Measurements from ENCODE around the gene CTF1. TPM values are rescaled to one million over a fixed set of nuclear protein-coding genes. Genes with fewer than 3 reads are reported as not detected.

Gene CTF1
- total RNA-seq, 2 donors from 2014 or later, result 3.1 to 3.3 TPM

DNA sequence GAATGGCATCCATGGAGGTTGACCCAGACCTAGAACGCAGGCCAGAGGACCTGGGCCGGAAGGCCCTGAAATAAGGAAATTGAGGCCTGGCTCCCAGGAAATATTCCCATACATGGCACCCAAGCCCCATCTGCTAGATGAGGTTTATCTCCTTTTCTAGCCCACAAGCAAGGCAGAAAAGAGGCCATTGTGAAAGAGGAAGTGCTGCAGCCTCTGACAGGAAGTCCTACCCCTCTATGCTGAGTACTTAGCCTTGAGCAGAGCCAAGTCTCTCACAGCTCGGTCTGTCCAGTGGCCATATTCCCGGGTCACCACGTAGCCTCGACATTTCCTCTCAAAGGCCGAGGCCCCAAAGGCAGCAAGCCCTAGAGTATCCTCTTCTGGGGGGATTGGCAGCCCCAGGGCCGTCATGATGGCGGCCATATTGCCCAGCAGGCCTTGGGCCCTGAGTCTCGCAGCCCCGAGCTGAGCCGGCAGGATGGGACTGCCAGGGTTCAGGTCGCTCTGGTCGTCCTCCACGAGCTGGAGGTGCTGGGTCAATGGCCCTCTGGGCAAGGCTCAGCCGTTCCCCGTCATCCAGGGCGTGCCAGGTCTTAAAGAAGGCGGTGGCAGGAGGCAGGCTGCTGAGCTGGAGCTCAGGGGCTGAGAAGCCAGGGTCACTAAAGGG lies 7.8 kb downstream of the CTF1 start:
- peaks cover 4% of the 10 kb centered on the region for H3K4me1 Mint-ChIP-seq
- H3K27ac ChIP-seq (ENCODE audit: low read depth, low read length), result no peak overlapping the region
- no peaks in the 10 kb centered on the region for H3K36me3 ChIP-seq (ENCODE audit: control insufficient read depth, insufficient read depth, low read length)
- H3K27ac Mint-ChIP-seq, result no peak overlapping the region
- H3K4me3 ChIP-seq (ENCODE audit: low read length), result no peak overlapping the region
- no peak overlapping the region for H3K9ac ChIP-seq (ENCODE audit: extremely low read depth, low read length, poor library complexity, severe bottlenecking)
- DNase-seq, result no peak
- H3K4me3 Mint-ChIP-seq, result no peak overlapping the region
- no peaks in the 10 kb centered on the region for H3K9me3 Mint-ChIP-seq
- WGBS, 2 experiments (ENCODE audit: insufficient coverage in 1 of 2, insufficient read length in 1 of 2), result 91 to 98% methylated on average over 17 to 19 of the region's 19 CpGs
- H3K9me3 ChIP-seq (ENCODE audit: control insufficient read depth, low read length), result no peaks in the 10 kb centered on the region
- no peaks in the 10 kb centered on the region for H3K27me3 ChIP-seq (ENCODE audit: control insufficient read depth, insufficient read depth, low read length, poor library complexity, severe bottlenecking)
- H3K36me3 Mint-ChIP-seq (ENCODE audit: low read depth), result no peaks in the 10 kb centered on the region
- TF ChIP-seq, protein P1, sequence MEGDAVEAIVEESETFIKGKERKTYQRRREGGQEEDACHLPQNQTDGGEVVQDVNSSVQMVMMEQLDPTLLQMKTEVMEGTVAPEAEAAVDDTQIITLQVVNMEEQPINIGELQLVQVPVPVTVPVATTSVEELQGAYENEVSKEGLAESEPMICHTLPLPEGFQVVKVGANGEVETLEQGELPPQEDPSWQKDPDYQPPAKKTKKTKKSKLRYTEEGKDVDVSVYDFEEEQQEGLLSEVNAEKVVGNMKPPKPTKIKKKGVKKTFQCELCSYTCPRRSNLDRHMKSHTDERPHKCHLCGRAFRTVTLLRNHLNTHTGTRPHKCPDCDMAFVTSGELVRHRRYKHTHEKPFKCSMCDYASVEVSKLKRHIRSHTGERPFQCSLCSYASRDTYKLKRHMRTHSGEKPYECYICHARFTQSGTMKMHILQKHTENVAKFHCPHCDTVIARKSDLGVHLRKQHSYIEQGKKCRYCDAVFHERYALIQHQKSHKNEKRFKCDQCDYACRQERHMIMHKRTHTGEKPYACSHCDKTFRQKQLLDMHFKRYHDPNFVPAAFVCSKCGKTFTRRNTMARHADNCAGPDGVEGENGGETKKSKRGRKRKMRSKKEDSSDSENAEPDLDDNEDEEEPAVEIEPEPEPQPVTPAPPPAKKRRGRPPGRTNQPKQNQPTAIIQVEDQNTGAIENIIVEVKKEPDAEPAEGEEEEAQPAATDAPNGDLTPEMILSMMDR (conservative IDR thresholded peaks at IDR 0.05), result no peak
- peaks cover 9% of the 10 kb centered on the region for H3K27me3 Mint-ChIP-seq (ENCODE audit: insufficient read depth)
- no peaks in the 10 kb centered on the region for H3K4me1 ChIP-seq (ENCODE audit: control insufficient read depth, insufficient read depth, low read length)

DNA sequence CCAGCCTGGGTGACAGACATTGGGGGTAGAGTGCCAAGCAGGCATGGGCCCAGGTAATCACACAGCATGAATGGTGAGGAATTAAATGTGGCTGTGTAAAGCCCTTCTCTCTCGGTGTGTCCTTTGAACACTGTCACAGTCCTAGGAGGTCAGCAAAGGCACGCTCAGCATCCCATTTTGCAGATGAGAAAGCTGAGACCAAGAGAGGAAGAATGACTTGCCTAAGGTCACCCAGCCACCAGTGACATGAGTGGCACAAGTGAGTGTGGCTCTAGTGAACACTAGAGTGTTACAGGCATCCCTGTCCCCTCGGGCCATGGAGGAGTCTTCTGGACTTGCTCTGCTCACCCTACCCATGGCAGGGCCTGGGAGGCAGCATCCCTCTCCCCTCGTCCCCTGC lies 10.7 kb downstream of the CTF1 start:
- TF ChIP-seq, protein P1 (conservative IDR thresholded peaks at IDR 0.05), result no peak
- 87 to 88% methylated on average over 3 to 4 of the region's 4 CpGs for WGBS, 2 experiments (ENCODE audit: insufficient coverage in 1 of 2, insufficient read length in 1 of 2)
- Histone ChIP-seq H3K4me3 (ENCODE audit: low read length) (no peak overlapping the region), H3K9me3 (ENCODE audit: control insufficient read depth, low read length) (no peaks in the 10 kb centered on the region), H3K27ac (ENCODE audit: low read depth, low read length) (no peak overlapping the region), H3K27me3 (ENCODE audit: control insufficient read depth, insufficient read depth, low read length, poor library complexity, severe bottlenecking) (no peaks in the 10 kb centered on the region), H3K9ac (ENCODE audit: extremely low read depth, low read length, poor library complexity, severe bottlenecking) (no peak overlapping the region), H3K36me3 (ENCODE audit: control insufficient read depth, insufficient read depth, low read length) (no peaks in the 10 kb centered on the region), H3K4me1 (ENCODE audit: control insufficient read depth, insufficient read depth, low read length) (peaks cover 9% of the 10 kb centered on the region)
- Mint-ChIP-seq H3K36me3 (ENCODE audit: low read depth) (no peaks in the 10 kb centered on the region), H3K27ac (no peak overlapping the region), H3K4me1 (peaks cover 15% of the 10 kb centered on the region), H3K27me3 (ENCODE audit: insufficient read depth) (peaks cover 8% of the 10 kb centered on the region), H3K9me3 (no peaks in the 10 kb centered on the region), H3K4me3 (no peak overlapping the region)
- no peak for DNase-seq

DNA sequence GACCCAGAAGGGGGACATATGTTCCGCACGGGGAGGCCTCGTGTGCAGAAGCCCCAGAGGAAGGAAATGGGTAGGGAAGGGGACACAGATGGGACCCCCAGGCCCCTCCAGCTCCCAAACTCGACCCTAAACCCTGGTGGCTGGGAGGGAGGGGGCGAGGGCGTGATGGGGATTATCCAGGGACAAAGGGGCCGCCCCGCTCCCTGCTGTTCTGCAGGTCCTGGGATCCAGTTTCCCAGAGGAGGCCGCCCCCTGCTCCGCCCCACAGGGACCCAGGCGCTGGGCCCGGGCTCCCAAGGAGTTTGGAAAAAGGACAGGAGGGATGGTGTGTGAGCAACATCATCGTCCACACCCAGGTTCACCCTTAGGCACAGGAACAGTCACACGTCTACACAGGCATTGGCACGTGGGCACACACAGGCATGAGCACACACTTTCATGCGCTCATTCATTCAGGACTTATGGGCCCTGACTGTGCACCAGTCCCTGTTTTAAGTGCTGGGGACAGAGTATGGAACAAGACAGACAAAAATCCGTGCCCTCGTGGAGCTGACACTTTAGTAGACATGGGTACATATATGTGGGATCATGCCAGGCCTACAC lies 14.1 kb downstream of the CTF1 start:
- no peaks in the 10 kb centered on the region for H3K27me3 ChIP-seq (ENCODE audit: control insufficient read depth, insufficient read depth, low read length, poor library complexity, severe bottlenecking)
- H3K9me3 Mint-ChIP-seq, result no peaks in the 10 kb centered on the region
- peaks cover 11% of the 10 kb centered on the region for H3K4me1 Mint-ChIP-seq
- H3K27ac ChIP-seq (ENCODE audit: low read depth, low read length), result no peak overlapping the region
- TF ChIP-seq, protein P1 (conservative IDR thresholded peaks at IDR 0.05), result no peak
- H3K36me3 Mint-ChIP-seq (ENCODE audit: low read depth), result no peaks in the 10 kb centered on the region
- no peak overlapping the region for H3K4me3 ChIP-seq (ENCODE audit: low read length)
- H3K27ac Mint-ChIP-seq, result no peak overlapping the region
- no peaks in the 10 kb centered on the region for H3K9me3 ChIP-seq (ENCODE audit: control insufficient read depth, low read length)
- DNase-seq, result peak; percentile 75
- peaks cover 8% of the 10 kb centered on the region for H3K27me3 Mint-ChIP-seq (ENCODE audit: insufficient read depth)
- H3K4me1 ChIP-seq (ENCODE audit: control insufficient read depth, insufficient read depth, low read length), result peaks cover 9% of the 10 kb centered on the region
- no peak overlapping the region for H3K4me3 Mint-ChIP-seq
- WGBS, 2 experiments (ENCODE audit: insufficient coverage in 1 of 2, insufficient read length in 1 of 2), result 62 to 74% methylated on average over 9 to 18 of the region's 18 CpGs
- H3K9ac ChIP-seq (ENCODE audit: extremely low read depth, low read length, poor library complexity, severe bottlenecking), result no peak overlapping the region
- H3K36me3 ChIP-seq (ENCODE audit: control insufficient read depth, insufficient read depth, low read length), result no peaks in the 10 kb centered on the region
